Mucosa of stomach (tissue), 1 donor: ENCODE results near the gene KRTAP3-2.

Experiments used
- H3K27me3 ChIP-seq: one replicate; pipeline ENCODE4 v1.7.0; 2013; ENCODE audit warnings: mild to moderate bottlenecking, low read length; ENCODE audit not compliant: control insufficient read depth, insufficient read depth
- H3K36me3 ChIP-seq: one replicate; pipeline ENCODE4 v1.7.0; 2013; ENCODE audit warnings: low read length; ENCODE audit not compliant: control insufficient read depth, insufficient read depth
- H3K4me1 ChIP-seq: one replicate; pipeline ENCODE4 v1.7.0; 2013; ENCODE audit warnings: mild to moderate bottlenecking, low read length; ENCODE audit not compliant: control insufficient read depth, insufficient read depth
- H3K4me3 ChIP-seq: one replicate; pipeline ENCODE4 v1.7.0; 2013; ENCODE audit warnings: low read length
- H3K9ac ChIP-seq: one replicate; pipeline ENCODE4 v1.7.0; 2013; ENCODE audit warnings: mild to moderate bottlenecking, low read length, moderate library complexity
- H3K9me3 ChIP-seq: one replicate; pipeline ENCODE4 v1.7.0; 2013; ENCODE audit warnings: mild to moderate bottlenecking, low read length, moderate library complexity; ENCODE audit not compliant: control insufficient read depth
- donor health status: Pancreatic carcinoma.

The KRTAP3-2 gene

DNA sequence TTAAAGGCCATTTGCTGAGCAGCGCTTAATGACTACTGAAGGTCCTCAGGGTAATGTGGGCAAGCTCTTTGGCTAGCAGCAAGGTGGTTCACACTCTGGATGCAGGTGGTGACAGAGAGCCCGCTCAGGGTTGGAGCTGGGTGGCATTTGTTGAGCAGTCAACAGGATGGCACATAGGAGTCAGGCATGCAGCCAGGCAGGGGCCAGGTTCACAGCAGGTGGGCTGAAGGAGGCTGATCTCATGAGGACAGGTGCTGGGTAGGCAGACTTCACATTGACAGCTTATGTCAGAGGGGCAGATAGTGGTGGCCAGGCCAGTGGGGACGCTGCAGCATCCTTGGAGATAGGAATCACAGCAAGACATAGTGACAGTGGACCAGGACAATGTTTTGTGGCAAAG is 4.7 kb upstream of the KRTAP3-2 start:
- H3K4me1 ChIP-seq = peaks cover 12% of the 10 kb centered on the region
- no peaks in the 10 kb centered on the region for H3K36me3 ChIP-seq
- no peaks in the 10 kb centered on the region for H3K9me3 ChIP-seq
- H3K27me3 ChIP-seq = no peaks in the 10 kb centered on the region
- no peak overlapping the region for H3K4me3 ChIP-seq
- H3K9ac ChIP-seq = no peak overlapping the region

DNA sequence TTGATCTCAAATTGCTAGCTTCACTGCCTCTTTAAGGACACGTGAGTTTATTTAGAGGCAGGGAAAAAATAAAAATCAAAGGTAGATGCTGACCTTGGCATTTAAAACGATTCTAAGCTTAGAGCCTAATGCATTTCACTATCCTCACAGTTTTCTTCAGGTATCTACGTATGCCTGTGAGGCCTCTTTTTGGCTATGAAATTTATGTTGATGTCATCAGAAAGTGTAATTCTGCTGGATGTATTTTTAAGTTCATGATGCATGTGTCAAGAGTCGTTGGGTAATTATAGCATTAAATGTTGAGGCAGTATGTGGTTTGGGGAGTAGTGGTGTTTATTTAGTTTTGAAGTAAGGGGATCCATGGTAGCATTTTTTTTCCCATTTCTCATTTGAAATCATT is 4.2 kb upstream of the KRTAP3-2 start:
- no peaks in the 10 kb centered on the region for H3K27me3 ChIP-seq
- H3K9me3 ChIP-seq = no peaks in the 10 kb centered on the region
- no peak overlapping the region for H3K9ac ChIP-seq
- no peak overlapping the region for H3K4me3 ChIP-seq
- no peaks in the 10 kb centered on the region for H3K36me3 ChIP-seq
- peaks cover 12% of the 10 kb centered on the region for H3K4me1 ChIP-seq

DNA sequence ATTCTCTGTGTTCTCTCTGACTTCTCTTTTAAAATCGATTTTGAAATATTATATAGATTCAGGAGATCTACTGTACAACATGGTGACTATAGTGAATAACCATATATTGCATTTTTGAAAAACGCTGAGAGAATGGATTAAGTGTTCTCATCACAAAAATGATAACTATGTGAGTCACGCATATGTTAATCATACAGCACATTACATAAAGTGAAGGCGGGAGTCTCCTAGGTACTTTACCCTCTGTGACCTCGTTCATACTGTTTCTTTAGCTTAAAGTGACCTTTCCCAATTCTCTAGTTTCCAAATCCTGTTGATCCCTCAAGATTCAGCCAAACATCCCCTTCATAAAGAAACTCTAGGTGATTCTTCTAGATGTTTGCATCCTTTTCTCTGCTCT is 3.1 kb upstream of the KRTAP3-2 start:
- Histone ChIP-seq H3K9ac (no peak overlapping the region), H3K27me3 (no peaks in the 10 kb centered on the region), H3K9me3 (no peaks in the 10 kb centered on the region), H3K36me3 (no peaks in the 10 kb centered on the region), H3K4me1 (peaks cover 12% of the 10 kb centered on the region), H3K4me3 (no peak overlapping the region)

DNA sequence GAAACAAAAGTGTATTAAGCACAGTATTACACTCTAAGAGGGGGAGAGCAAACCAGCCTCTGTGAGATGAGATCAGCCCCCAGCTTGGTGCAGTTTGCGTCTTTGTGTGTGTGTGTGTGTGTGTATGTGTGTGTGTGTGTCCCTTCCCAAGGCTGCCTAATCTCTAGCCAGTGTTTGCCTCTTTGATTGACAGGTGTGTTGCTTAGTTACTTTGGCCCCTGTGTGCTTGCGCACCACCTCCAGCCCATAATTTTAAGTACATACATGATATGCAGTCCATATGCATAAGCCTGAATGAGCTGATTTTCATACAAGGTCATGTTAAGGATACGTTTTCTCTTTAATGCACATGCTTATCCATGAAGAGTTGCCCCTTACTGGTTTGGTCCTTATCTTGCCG is 2.1 kb upstream of the KRTAP3-2 start:
- no peaks in the 10 kb centered on the region for H3K36me3 ChIP-seq
- no peak overlapping the region for H3K4me3 ChIP-seq
- H3K27me3 ChIP-seq = no peaks in the 10 kb centered on the region
- H3K9ac ChIP-seq = no peak overlapping the region
- H3K4me1 ChIP-seq = peaks cover 12% of the 10 kb centered on the region
- no peaks in the 10 kb centered on the region for H3K9me3 ChIP-seq

DNA sequence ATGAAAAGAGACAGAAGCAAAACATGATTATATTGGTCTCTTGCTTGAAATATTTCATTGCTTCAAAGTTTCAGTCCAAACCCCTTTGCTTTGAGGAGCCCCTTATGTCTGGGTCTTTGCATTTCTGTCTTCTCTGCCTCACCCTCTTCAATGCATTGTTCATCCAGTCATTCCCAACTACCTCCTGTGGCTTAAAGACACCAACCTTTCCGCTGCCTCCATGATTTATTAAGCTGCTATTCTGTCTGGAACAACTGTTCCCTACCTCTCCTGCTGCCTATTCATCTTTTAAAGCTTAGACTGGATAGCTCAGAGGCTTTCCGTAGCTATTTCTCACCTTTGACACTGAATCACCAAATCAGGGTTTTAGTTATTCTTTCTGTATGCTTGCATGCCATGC is 2.3 kb downstream of the KRTAP3-2 start:
- Histone ChIP-seq H3K9me3 (no peaks in the 10 kb centered on the region), H3K4me1 (peaks cover 8% of the 10 kb centered on the region), H3K9ac (no peak overlapping the region), H3K27me3 (no peaks in the 10 kb centered on the region), H3K4me3 (no peak overlapping the region), H3K36me3 (no peaks in the 10 kb centered on the region)

DNA sequence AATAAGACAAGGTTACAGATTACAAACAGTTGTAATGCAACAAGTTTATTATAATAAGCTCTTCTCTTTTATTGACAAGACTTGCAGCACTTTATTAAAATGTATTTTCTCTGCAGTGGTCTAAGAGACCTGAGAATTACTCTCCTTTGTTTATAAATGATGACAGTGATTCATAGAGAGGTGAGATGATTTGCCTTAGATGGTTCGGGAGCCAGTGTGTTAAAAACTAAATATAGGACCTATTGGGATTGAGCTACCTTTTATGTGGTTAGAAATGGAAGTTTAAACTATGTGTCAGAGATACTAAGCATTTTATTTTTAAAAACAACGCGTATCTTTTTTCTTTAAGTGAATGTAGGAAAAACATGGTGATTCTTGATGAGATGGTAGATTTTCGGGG is 2.9 kb downstream of the KRTAP3-2 start:
- Histone ChIP-seq H3K4me3 (no peak overlapping the region), H3K9me3 (no peaks in the 10 kb centered on the region), H3K36me3 (no peaks in the 10 kb centered on the region), H3K9ac (no peak overlapping the region), H3K4me1 (peaks cover 3% of the 10 kb centered on the region), H3K27me3 (no peaks in the 10 kb centered on the region)

DNA sequence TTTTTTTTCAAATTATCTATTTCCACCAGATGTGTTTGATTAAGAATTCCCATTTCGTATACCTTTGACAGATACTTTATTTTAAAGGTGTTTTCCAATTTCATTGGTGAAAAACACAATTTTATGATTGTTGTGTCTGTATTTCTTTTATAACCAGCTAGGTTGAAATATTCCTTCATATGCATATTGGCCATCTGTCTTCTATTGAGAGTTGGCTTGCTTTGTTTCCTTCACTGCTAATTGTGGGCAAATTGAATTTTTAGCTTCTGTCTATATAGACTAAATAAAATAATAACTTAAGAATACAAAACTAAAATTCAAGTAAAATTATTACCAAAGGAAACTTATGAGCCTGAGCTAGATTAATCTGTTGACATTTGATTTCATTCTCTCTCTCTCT is 4.6 kb downstream of the KRTAP3-2 start:
- no peaks in the 10 kb centered on the region for H3K36me3 ChIP-seq
- no peaks in the 10 kb centered on the region for H3K27me3 ChIP-seq
- H3K4me1 ChIP-seq = no peaks in the 10 kb centered on the region
- H3K4me3 ChIP-seq = no peak overlapping the region
- no peak overlapping the region for H3K9ac ChIP-seq
- H3K9me3 ChIP-seq = no peaks in the 10 kb centered on the region

DNA sequence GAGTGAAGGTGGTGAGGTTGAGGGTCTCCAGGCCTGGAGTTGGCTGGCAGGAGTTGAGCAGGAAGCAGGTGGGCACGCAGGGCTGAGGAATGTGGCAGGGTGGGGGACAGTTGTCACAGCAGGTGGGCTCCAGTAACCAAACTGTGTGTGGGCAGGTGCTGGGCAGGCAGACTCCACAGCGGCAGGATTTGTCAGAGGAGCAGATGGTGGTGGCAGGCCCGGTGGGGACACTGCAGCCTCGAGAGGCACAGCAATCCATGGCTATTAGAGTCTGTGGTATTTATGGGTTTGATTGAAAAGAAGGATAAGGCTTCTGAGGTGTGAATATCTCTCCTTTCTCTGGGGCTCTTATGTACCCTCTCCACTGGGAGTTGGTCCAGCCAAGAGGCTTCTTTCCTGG is 5.9 kb downstream of the KRTAP3-2 start, which contains the start of gene KRTAP3-3:
Gene KRTAP3-3, minus strand, starts transcription at position 326 of the 400 bp plus-strand sequence. Its CDS starts 67 bp downstream, at position 259.
- Histone ChIP-seq H3K9me3 (no peaks in the 10 kb centered on the region), H3K36me3 (no peaks in the 10 kb centered on the region), H3K4me1 (no peaks in the 10 kb centered on the region), H3K9ac (no peak within 1 kb of the TSS), H3K4me3 (no peak within 1 kb of the TSS), H3K27me3 (no peaks in the 10 kb centered on the region)

DNA sequence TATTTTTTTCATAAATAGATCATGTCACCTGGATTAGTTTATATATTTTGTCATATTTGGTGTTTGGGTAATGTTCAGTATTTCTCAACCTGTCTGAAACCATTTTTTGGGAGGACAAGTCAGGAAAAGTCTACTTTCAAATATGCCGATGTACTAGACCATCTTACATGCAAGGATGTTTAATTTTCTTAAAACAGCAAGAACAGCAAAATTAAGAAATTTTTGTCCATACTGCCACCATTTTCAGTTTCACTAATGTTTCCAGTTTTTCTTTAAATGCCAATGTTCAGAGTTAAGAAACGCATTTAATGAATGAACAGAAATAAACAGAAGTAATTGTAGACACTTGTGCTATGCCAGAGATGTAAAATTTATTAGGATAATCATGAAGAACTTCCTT is 6.6 kb downstream of the KRTAP3-2 start:
- Histone ChIP-seq H3K27me3 (no peaks in the 10 kb centered on the region), H3K36me3 (no peaks in the 10 kb centered on the region), H3K4me1 (no peaks in the 10 kb centered on the region), H3K4me3 (no peak overlapping the region), H3K9ac (no peak overlapping the region), H3K9me3 (no peaks in the 10 kb centered on the region)

DNA sequence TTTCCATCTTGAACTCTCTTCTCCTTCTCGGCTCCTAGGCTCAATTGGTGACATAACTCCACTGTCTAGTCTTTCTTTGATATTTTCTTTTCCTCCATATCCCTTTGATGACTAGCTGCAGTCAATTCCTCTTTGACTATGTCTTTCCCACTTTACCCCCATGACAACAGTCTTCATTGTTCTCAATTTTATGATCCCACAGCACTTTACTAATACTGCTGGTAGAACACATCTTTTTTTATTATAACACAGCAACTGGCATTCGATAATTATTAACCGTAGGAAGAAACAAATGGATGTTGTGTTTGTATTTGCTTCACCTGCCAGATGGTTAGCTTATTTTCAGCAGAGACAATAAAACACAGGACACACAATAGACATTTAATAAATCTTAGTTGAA is 7.0 kb downstream of the KRTAP3-2 start:
- no peak overlapping the region for H3K9ac ChIP-seq
- H3K27me3 ChIP-seq = no peaks in the 10 kb centered on the region
- H3K9me3 ChIP-seq = no peaks in the 10 kb centered on the region
- no peaks in the 10 kb centered on the region for H3K36me3 ChIP-seq
- H3K4me3 ChIP-seq = no peak overlapping the region
- H3K4me1 ChIP-seq = no peaks in the 10 kb centered on the region

DNA sequence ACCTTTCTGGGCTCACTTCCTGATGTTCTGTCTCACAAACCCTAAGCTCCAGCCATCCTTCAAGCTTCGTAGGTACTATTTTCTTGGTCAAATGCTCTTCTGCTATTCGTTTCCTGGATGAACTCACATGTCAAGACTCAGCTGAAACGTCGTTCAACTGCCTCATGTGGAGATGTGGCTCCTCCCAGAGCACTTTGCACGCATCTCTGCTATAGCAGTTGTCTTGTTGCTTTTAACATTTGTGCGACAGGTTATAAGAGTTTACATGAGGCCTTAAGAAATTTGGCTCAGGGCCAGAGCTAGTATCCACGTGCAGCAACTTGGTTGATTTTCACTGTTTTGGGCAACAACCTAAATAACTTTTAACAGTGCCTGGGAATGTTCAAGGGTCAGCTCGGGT is 12.8 kb downstream of the KRTAP3-2 start:
- Histone ChIP-seq H3K36me3 (no peaks in the 10 kb centered on the region), H3K4me3 (no peak overlapping the region), H3K9me3 (no peaks in the 10 kb centered on the region), H3K4me1 (no peaks in the 10 kb centered on the region), H3K9ac (no peak overlapping the region), H3K27me3 (no peaks in the 10 kb centered on the region)

DNA sequence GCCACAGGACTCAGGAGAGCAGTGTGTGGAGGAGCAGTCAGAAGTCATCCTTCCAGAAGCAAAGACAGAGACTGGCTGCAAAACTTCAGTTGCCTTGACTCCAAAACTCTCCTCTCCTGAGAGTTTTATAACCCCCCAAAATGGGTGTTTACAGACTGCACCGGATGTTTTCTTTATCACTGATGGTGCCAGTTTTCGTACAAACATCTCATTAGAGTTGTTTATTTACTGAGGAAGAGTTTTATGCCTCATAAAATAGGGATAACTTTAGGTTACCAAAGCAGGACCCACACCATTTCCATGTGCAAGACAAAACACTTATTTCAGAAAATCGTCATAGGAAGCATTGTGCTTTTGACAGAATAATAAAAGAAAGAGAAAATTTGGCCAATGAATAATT is 15.5 kb downstream of the KRTAP3-2 start, which contains the start of gene KRT40:
Gene KRT40, minus strand, starts transcription at position 101 of the 400 bp plus-strand sequence. Its CDS starts 53 bp downstream, at position 48.
- Histone ChIP-seq H3K27me3 (no peaks in the 10 kb centered on the region), H3K9me3 (no peaks in the 10 kb centered on the region), H3K9ac (no peak within 1 kb of the TSS), H3K4me1 (no peaks in the 10 kb centered on the region), H3K4me3 (no peak within 1 kb of the TSS), H3K36me3 (no peaks in the 10 kb centered on the region)

DNA sequence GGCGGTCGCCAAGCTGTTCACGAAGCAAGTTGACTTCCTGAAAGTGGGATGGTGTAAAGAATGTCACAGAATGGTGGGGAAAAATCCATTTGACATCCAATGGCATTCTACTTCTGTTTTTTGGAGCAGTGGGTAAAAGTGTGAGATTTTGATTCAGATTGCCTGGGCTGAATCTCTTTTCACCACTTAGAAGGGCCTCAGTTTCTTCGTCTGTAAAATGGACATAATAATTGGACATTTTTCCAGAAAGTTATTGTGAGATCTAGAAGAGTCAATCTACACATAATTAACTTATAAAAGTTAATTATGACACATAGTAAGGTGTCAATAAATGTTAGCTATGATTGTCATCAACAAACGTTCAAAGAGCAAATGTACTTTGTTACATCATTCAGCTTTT is 18.6 kb downstream of the KRTAP3-2 start:
- Histone ChIP-seq H3K9ac (no peak overlapping the region), H3K9me3 (no peaks in the 10 kb centered on the region), H3K4me3 (no peak overlapping the region), H3K4me1 (no peaks in the 10 kb centered on the region), H3K27me3 (no peaks in the 10 kb centered on the region), H3K36me3 (no peaks in the 10 kb centered on the region)
